Panc1 (cell line): ENCODE measurements around the gene SLC2A1. TPM values are rescaled to one million over a fixed set of nuclear protein-coding genes. Genes with fewer than 3 reads are reported as not detected.

Source experiments
- ATAC-seq: fragments of 200-7000 bp; cut with Tn5 transposase; 2 replicates; pipeline ENCODE4 v1.9.1; 2020; ENCODE audit warnings: mild to moderate bottlenecking, moderate library complexity
- BruUV-seq: library from RNA; stranded (reverse); fragments of 400-500 nt; replicated peaks from 2 replicates; lab custom pipeline; 2021; lab: Mats Ljungman, UMichigan
- CTCF ChIA-PET: fragments of 300-600 bp; sonication (Branson Sonifier 250); formaldehyde crosslinking; loops from one replicate; lab custom pipeline; 2022; ENCODE audit warnings: antibody characterized with exemption; lab: Charles Lee
- POLR2A ChIA-PET: fragments of 300-600 bp; sonication (Branson Sonifier 250); formaldehyde crosslinking; loops from one replicate; lab custom pipeline; 2022; ENCODE audit warnings: antibody characterized with exemption; lab: Charles Lee
- DNase-seq: peaks from one replicate; pipeline ENCODE4 v3.0.0-alpha.2; 2010; ENCODE audit warnings: low read depth, low spot score
- H3K27ac ChIP-seq: 2 replicates; pipeline ENCODE4 v1.5.1; 2011; ENCODE audit warnings: mild to moderate bottlenecking, low read length, inconsistent platforms
- H3K27me3 ChIP-seq: fragments of 200-500 bp; sonication (Bioruptor generic); 2 replicates; pipeline ENCODE4 v1.6.0; 2014; ENCODE audit warnings: low read length, inconsistent platforms; ENCODE audit not compliant: control insufficient read depth, insufficient read depth
- H3K36me3 ChIP-seq: fragments of 200-500 bp; sonication (Bioruptor generic); 2 replicates; pipeline ENCODE4 v1.5.1; 2014; ENCODE audit warnings: inconsistent platforms, mild to moderate bottlenecking, low read length, moderate library complexity; ENCODE audit not compliant: control insufficient read depth, insufficient read depth
- H3K4me1 ChIP-seq: 2 replicates; pipeline ENCODE4 v1.5.1; 2011; ENCODE audit warnings: inconsistent platforms, mild to moderate bottlenecking, low read length, moderate library complexity; ENCODE audit not compliant: control insufficient read depth, insufficient read depth
- H3K4me3 ChIP-seq, 2 experiments: 2 replicates each; pipeline ENCODE4 v1.5.1; 2011 to 2012; ENCODE audit warnings: low read depth in 2 of 2, low read length in 2 of 2, mild to moderate bottlenecking in 2 of 2, inconsistent platforms in 1 of 2, moderate library complexity in 1 of 2
- H3K9me3 ChIP-seq: fragments of 200-500 bp; sonication (Bioruptor generic); 2 replicates; pipeline ENCODE4 v1.5.1; 2014; ENCODE audit warnings: low read depth, mild to moderate bottlenecking, inconsistent platforms, low read length, moderate library complexity; ENCODE audit not compliant: control insufficient read depth, insufficient read depth
- CTCF ChIP-seq: fragments of 450-650 bp; IDR thresholded peaks from 2 replicates; pipeline ENCODE4 v1.5.1; 2017; ENCODE audit warnings: mild to moderate bottlenecking
- POLR2AphosphoS5 ChIP-seq: IDR thresholded peaks from 2 replicates; pipeline ENCODE4 v1.6.1; 2012; ENCODE audit warnings: mild to moderate bottlenecking, low read depth, low read length, moderate library complexity
- REST ChIP-seq, 2 experiments: IDR thresholded peaks; 2 replicates each; pipeline ENCODE4 v1.6.1; 2011 to 2012; ENCODE audit warnings: low read depth in 2 of 2, control low read depth in 1 of 2, low read length in 1 of 2, mild to moderate bottlenecking in 1 of 2, moderate library complexity in 1 of 2; ENCODE audit not compliant: insufficient read depth in 1 of 2
- SIN3A ChIP-seq: IDR thresholded peaks from 2 replicates; pipeline ENCODE4 v1.6.1; 2012; ENCODE audit warnings: low read depth, mild to moderate bottlenecking, low read length, moderate library complexity, borderline replicate concordance; ENCODE audit not compliant: insufficient read depth
- TCF7L2 ChIP-seq: IDR thresholded peaks from 2 replicates; pipeline ENCODE4 v1.6.1; 2011; ENCODE audit warnings: mild to moderate bottlenecking, low read depth, low read length, inconsistent platforms
- in situ Hi-C: cut with HindIII; loops from 2 replicates; pipeline ENCODE4 v1.10.0; 2016; ENCODE audit warnings: low sequenced_read_pairs, low pct_unique_long_range_greater_than_20kb
- intact Hi-C: fragments of 100-400 bp; cut with micrococcal nuclease; formaldehyde crosslinking; loops from one replicate; pipeline ENCODE4 v1.10.0; 2022; ENCODE audit not compliant: unreplicated experiment
- total RNA-seq: library from RNA; stranded (reverse); gene quantifications from one replicate; pipeline ENCODE4 v1.2.1, GENCODE V29; 2021; ENCODE audit not compliant: unreplicated experiment

The SLC2A1 gene
- total RNA-seq, 1 experiment from 2014 or later = 32.9 TPM

- ATAC-seq (no peak), DNase-seq (no peak)
- POLR2A ChIA-PET = no interaction called here
- TF ChIP-seq SIN3A = no peak
- no peak for TF ChIP-seq CTCF
- no peak for TF ChIP-seq TCF7L2
- no peak for TF ChIP-seq POLR2AphosphoS5
- TF ChIP-seq REST (IDR thresholded peaks at IDR 0.05; ENCODE audit: insufficient read depth in 1 of 2, low read depth in 2 of 2, low read length in 1 of 2) = no peak
- H3K27ac ChIP-seq = no peak overlapping the region
- no peaks in the 10 kb centered on the region for H3K36me3 ChIP-seq
- intact Hi-C loops (no loop called here), in situ Hi-C loops (no loop called here)
- BruUV-seq = no TSS peak
- H3K4me3 ChIP-seq = no peak overlapping the region
- no peaks in the 10 kb centered on the region for H3K4me1 ChIP-seq
- no peaks in the 10 kb centered on the region for H3K9me3 ChIP-seq
- no peaks in the 10 kb centered on the region for H3K27me3 ChIP-seq
- CTCF ChIA-PET = no interaction called here
Observed at GRCh38 chr1:42977653-42978052, 19.0 kb upstream of the SLC2A1 start.

GRCh38 chr1:42975561-42976225 lies 17.0 kb upstream of the SLC2A1 start:
- BruUV-seq = no TSS peak
- in situ Hi-C loops (no loop called here), intact Hi-C loops (no loop called here)
- ChIA-PET CTCF (no interaction called here), POLR2A (interaction anchor here (0.6 kb wide), 1 partner anchor 33 kb away, joined by 3 read pairs; no protein-coding TSS in a partner anchor)
- Histone ChIP-seq H3K9me3 (no peaks in the 10 kb centered on the region), H3K36me3 (no peaks in the 10 kb centered on the region), H3K27ac (no peak overlapping the region), H3K4me1 (no peaks in the 10 kb centered on the region), H3K4me3 (no peak overlapping the region), H3K27me3 (no peaks in the 10 kb centered on the region)
- ATAC-seq = no peak
- no peak for DNase-seq
- TF ChIP-seq REST (IDR thresholded peaks at IDR 0.05; ENCODE audit: insufficient read depth in 1 of 2, low read depth in 2 of 2, low read length in 1 of 2) (no peak), CTCF (no peak), SIN3A (no peak), POLR2AphosphoS5 (no peak), TCF7L2 (no peak)
